Astrocyte (in vitro differentiated cells and primary cell): ENCODE results near the gene DOK6.

Source experiments
- EZH2 ChIP-seq: IDR thresholded peaks from 2 replicates; pipeline ENCODE4 v1.6.1; 2012; ENCODE audit warnings: mild to moderate bottlenecking, low read length, inconsistent platforms; ENCODE audit not compliant: insufficient read depth
- TF ChIP-seq, protein P1 (sequence below): IDR thresholded peaks from 2 replicates; pipeline ENCODE4 v1.5.1; 2011; ENCODE audit warnings: low read depth, mild to moderate bottlenecking, inconsistent platforms, low read length, moderate library complexity; ENCODE audit not compliant: insufficient read depth

DNA sequence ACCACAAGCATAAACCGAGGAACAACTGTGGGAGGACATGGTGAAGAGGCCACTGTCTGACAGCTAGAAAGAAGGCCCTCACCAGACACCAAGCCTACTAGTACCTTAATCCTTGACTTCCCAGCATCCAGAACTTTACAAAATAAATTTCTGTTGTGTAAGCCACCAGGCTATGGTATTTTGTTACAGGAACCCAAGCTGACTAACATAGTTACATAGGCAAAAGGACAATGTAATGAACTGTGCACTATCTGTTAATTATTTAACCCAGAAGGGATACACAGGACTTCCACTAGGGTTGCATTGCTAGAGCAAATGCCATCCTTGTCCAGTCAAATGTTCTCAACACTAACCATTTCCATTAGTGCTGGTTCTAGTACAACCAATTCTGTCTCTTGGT is 47.7 kb upstream of the DOK6 start:
- TF ChIP-seq, protein P1, sequence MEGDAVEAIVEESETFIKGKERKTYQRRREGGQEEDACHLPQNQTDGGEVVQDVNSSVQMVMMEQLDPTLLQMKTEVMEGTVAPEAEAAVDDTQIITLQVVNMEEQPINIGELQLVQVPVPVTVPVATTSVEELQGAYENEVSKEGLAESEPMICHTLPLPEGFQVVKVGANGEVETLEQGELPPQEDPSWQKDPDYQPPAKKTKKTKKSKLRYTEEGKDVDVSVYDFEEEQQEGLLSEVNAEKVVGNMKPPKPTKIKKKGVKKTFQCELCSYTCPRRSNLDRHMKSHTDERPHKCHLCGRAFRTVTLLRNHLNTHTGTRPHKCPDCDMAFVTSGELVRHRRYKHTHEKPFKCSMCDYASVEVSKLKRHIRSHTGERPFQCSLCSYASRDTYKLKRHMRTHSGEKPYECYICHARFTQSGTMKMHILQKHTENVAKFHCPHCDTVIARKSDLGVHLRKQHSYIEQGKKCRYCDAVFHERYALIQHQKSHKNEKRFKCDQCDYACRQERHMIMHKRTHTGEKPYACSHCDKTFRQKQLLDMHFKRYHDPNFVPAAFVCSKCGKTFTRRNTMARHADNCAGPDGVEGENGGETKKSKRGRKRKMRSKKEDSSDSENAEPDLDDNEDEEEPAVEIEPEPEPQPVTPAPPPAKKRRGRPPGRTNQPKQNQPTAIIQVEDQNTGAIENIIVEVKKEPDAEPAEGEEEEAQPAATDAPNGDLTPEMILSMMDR: no peak
- TF ChIP-seq EZH2: no peak
